Stimulated activated naive CD8-positive, alpha-beta T cell treated with anti-CD3 and anti-CD28 coated beads, Interleukin-15, amount 100 ng/mL, for 72 hours (primary cell): Measurements from ENCODE around the gene DPH3.

Experiments used
- ATAC-seq: fragments of 150-1000 bp; cut with Tn5 transposase; 2 replicates; pipeline ENCODE4 v1.10.0; 2021; ENCODE audit warnings: mild to moderate bottlenecking, moderate library complexity
- DNase-seq, 2 donors: peaks; one replicate each; pipeline ENCODE4 v3.0.0; 2021 to 2022
- H3K27ac Mint-ChIP-seq, 2 donors: one replicate each; pipeline ENCODE4 v1.8.0; 2022; ENCODE audit warnings: mild to moderate bottlenecking in 2 of 2, mixed read lengths in 2 of 2, moderate library complexity in 2 of 2
- H3K27me3 Mint-ChIP-seq: one replicate; pipeline ENCODE4 v1.8.0; 2022; ENCODE audit warnings: mixed read lengths
- H3K4me1 Mint-ChIP-seq: one replicate; pipeline ENCODE4 v1.8.0; 2022; ENCODE audit warnings: mild to moderate bottlenecking, mixed read lengths
- H3K4me3 Mint-ChIP-seq, 2 donors: one replicate each; pipeline ENCODE4 v1.8.0; 2022; ENCODE audit warnings: mild to moderate bottlenecking in 2 of 2, mixed read lengths in 2 of 2, moderate library complexity in 1 of 2
- H3K9me3 Mint-ChIP-seq, 2 donors: one replicate each; pipeline ENCODE4 v1.8.0; 2022; ENCODE audit warnings: mixed read lengths in 2 of 2

Gene DPH3

GRCh38 chr3:16252988-16253387 lies 11.8 kb downstream of the DPH3 start:
- H3K9me3 Mint-ChIP-seq, result no peaks in the 10 kb centered on the region
- H3K4me1 Mint-ChIP-seq, result peaks cover 12% of the 10 kb centered on the region
- H3K27me3 Mint-ChIP-seq, result no peaks in the 10 kb centered on the region
- no peak overlapping the region for H3K27ac Mint-ChIP-seq
- no peak for ATAC-seq
- no peak overlapping the region for H3K4me3 Mint-ChIP-seq
- DNase-seq, result no peak

DNA sequence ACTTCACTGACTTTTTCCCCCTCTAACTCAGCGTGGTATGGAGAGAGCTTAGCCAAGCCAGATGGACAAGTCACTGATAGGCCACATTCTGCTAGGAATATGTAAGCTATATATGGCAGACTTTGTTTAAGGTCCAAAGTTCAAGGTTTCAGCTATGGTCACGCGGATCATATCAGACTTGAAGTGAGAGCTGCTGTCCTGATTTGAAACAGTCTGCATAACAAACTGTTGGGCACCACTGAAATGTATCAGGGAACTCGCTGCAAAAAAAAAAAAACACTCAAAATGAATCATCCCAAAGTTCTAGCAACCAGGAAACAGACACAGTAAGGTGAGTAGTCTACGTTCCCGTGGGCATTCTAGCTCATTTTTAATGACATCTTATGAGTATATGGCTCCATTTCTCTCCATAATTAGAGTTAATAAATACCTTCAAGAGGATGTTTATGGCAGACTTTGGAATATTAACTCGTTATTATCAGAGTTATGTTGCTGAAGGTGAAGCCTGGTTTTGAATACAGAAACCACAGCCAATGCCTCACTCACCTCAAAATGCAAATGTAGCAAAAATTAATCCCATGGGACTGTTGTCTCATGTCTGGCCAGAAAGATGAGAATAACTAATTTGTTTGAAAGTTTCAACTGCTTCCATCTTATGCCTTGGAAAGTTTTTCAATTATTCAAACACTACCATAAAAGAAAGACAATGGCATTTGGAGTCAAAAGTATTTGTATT lies 12.3 kb downstream of the DPH3 start:
- no peaks in the 10 kb centered on the region for H3K9me3 Mint-ChIP-seq
- no peak for ATAC-seq
- H3K27me3 Mint-ChIP-seq, result no peaks in the 10 kb centered on the region
- peaks cover 17% of the 10 kb centered on the region for H3K4me1 Mint-ChIP-seq
- no peak overlapping the region for H3K27ac Mint-ChIP-seq
- DNase-seq, result no peak
- no peak overlapping the region for H3K4me3 Mint-ChIP-seq

- Mint-ChIP-seq H3K4me1 (peaks cover 25% of the 10 kb centered on the region), H3K4me3 (no peak overlapping the region), H3K27me3 (no peaks in the 10 kb centered on the region), H3K9me3 (no peaks in the 10 kb centered on the region), H3K27ac (no peak overlapping the region)
- ATAC-seq, result no peak
- DNase-seq, result no peak
Observed at GRCh38 chr3:16251316-16252085, 13.2 kb downstream of the DPH3 start.

DNA sequence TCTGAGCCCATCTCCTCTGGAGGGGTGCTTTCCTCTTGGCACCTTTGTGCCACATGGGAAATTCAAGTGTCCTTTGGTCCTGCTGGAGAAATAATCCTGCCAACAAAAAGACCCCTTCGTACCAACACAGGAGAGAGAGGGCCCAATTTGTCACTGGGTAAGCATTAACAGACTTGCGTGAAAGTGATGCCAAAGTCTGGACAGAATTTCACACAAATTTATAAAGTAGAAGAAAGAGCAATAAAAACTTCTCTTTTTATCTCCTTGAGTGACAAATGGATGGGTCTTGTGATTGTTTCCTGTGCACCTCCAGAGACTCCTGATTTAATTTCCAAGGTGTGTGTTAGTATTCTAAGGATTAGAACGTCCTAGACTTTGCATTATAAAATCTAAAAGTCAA lies 14.9 kb downstream of the DPH3 start:
- ATAC-seq, result no peak

GRCh38 chr3:16249336-16249735 lies 15.4 kb downstream of the DPH3 start:
- Mint-ChIP-seq H3K27ac (no peak overlapping the region), H3K9me3 (no peaks in the 10 kb centered on the region), H3K4me1 (peaks cover 13% of the 10 kb centered on the region), H3K27me3 (no peaks in the 10 kb centered on the region), H3K4me3 (no peak overlapping the region)
- DNase-seq (no peak), ATAC-seq (no peak)

More for the DNA sequence above, 14.9 kb downstream of the DPH3 start:
- Mint-ChIP-seq H3K9me3 (no peaks in the 10 kb centered on the region), H3K4me1 (peaks cover 18% of the 10 kb centered on the region), H3K27me3 (no peaks in the 10 kb centered on the region), H3K4me3 (no peak overlapping the region), H3K27ac (no peak overlapping the region)
- no peak for DNase-seq

GRCh38 chr3:16248556-16248955 lies 16.2 kb downstream of the DPH3 start:
- H3K9me3 Mint-ChIP-seq, result no peaks in the 10 kb centered on the region
- DNase-seq, result no peak
- no peak overlapping the region for H3K4me3 Mint-ChIP-seq

GRCh38 chr3:16247282-16248061 lies 17.3 kb downstream of the DPH3 start:
- no peak overlapping the region for H3K4me3 Mint-ChIP-seq
- DNase-seq (peak; percentile 74 to 76), ATAC-seq (peak; percentile 89)
- no peaks in the 10 kb centered on the region for H3K27me3 Mint-ChIP-seq
- H3K4me1 Mint-ChIP-seq, result peaks cover 18% of the 10 kb centered on the region
- H3K9me3 Mint-ChIP-seq, result no peaks in the 10 kb centered on the region
- no peak overlapping the region for H3K27ac Mint-ChIP-seq

More at GRCh38 chr3:16248556-16248955, 16.2 kb downstream of the DPH3 start:
- H3K27me3 Mint-ChIP-seq, result no peaks in the 10 kb centered on the region
- no peak overlapping the region for H3K27ac Mint-ChIP-seq
- peaks cover 18% of the 10 kb centered on the region for H3K4me1 Mint-ChIP-seq
- no peak for ATAC-seq

DNA sequence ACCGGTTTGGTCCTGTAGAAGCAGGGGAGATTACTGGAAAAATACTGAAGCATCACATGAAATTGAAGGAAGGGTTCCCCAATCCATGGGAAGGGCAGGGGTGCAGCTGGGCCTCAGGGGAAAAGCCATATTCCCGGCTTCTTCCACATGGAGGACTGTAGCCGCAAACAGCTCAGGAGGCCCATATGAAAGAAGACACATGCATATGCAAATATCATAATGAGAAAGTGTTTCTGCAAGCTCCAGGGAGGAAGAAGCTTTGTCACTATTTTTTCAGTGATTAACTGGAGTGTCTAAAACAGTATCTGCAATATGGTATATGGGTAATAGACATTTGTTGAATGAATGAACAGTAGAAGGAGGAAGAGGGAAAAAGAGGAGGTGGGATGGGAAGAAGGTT lies 19.1 kb downstream of the DPH3 start:
- no peak overlapping the region for H3K4me3 Mint-ChIP-seq
- no peaks in the 10 kb centered on the region for H3K9me3 Mint-ChIP-seq
- no peak overlapping the region for H3K27ac Mint-ChIP-seq
- peaks cover 24% of the 10 kb centered on the region for H3K4me1 Mint-ChIP-seq
- DNase-seq (no peak), ATAC-seq (no peak)
- no peaks in the 10 kb centered on the region for H3K27me3 Mint-ChIP-seq

DNA sequence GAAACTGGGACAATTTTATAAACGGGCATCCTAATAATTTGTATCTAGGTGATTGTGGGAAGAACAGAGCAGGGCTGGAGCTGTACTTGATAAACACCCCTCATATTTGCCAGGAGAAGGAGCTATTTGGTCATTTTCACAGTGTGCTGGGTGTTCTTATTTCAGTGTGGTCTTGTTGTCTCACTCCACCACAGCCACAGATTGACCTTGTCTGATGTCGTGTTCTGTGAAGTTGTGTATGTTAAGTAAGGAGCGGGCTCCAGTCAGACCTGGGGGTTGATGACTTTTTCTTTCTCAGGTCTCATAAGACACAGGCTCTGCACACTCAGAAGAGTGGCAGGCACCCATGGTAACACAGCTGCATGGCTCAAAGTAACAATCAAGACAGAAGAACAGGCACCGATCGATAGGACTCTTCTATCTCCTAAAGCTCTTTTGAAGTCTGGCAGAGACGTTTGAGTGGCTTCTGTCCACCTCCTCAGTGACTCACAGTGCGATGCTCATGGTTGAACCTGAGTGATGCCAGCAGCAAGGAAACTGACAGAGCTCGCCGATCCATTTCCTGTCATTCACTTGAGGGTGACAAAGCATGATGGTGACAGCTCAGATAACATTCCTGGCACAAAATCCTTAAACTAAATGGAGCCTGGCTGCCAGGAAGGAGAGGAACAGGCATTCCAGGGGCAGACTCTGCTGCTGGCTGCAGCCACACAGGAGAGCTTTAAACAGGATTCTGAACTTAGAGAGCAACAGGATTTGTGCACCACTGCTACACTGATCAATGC lies 20.8 kb downstream of the DPH3 start:
- Mint-ChIP-seq H3K4me1 (peaks cover 27% of the 10 kb centered on the region), H3K27me3 (no peaks in the 10 kb centered on the region), H3K27ac (no peak overlapping the region), H3K9me3 (no peaks in the 10 kb centered on the region), H3K4me3 (no peak overlapping the region)
- ATAC-seq (no peak), DNase-seq (no peak)

GRCh38 chr3:16242177-16242576 lies 22.6 kb downstream of the DPH3 start:
- DNase-seq, result no peak
- no peak for ATAC-seq
- Mint-ChIP-seq H3K4me3 (no peak overlapping the region), H3K4me1 (peaks cover 21% of the 10 kb centered on the region), H3K9me3 (no peaks in the 10 kb centered on the region), H3K27ac (no peak overlapping the region), H3K27me3 (no peaks in the 10 kb centered on the region)

DNA sequence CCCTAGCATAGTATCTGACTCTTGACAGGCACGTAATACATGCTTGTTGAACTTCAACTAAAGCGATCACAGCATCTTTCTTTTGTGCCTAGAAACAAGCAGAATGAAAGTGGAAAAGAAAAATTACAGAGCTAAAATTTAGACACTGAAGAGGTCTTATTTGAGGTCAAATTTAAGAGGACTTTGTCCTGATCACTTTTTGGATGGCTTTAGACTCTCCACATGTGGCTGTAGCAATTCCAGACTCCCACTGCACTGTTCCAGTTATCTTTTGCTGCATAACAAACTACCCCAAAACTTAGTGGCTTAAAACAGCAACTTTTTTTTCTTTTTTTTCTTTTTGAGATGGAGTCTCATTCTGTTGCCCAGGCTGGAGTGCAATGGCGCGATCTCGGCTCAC lies 23.5 kb downstream of the DPH3 start:
- Mint-ChIP-seq H3K4me3 (no peak overlapping the region), H3K27me3 (no peaks in the 10 kb centered on the region), H3K27ac (no peak overlapping the region), H3K9me3 (no peaks in the 10 kb centered on the region), H3K4me1 (peaks cover 14% of the 10 kb centered on the region)
- ATAC-seq, result no peak
- DNase-seq, result no peak

- no peaks in the 10 kb centered on the region for H3K27me3 Mint-ChIP-seq
- no peak for ATAC-seq
- no peak overlapping the region for H3K4me3 Mint-ChIP-seq
- no peaks in the 10 kb centered on the region for H3K9me3 Mint-ChIP-seq
- no peak for DNase-seq
- peak overlapping the region in 1 of 2 donors; percentile 8 for H3K27ac Mint-ChIP-seq
- peaks cover 14% of the 10 kb centered on the region for H3K4me1 Mint-ChIP-seq
Observed at GRCh38 chr3:16240229-16241023, 24.3 kb downstream of the DPH3 start.

DNA sequence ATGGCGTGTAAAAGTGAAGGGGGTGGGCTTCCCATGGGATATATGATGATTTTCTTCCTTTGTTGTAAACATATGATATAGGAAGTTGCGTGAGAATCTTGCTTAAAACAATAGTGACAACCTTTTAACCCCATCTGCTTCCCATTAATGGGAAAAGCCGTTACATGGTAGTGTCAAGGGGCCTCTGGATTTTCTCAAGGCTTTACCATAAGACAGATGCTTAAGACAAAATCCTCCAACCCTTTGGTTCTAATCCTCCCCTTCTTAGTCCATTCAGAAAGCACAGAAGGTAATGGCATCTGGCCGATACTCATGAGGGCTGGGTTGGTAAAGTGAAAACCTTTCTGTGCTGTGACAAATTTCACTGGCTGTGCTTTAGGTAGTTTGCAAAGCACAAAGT lies 25.0 kb downstream of the DPH3 start:
- no peak overlapping the region for H3K27ac Mint-ChIP-seq
- no peak overlapping the region for H3K4me3 Mint-ChIP-seq
- DNase-seq, result no peak
- H3K4me1 Mint-ChIP-seq, result peaks cover 14% of the 10 kb centered on the region
- no peaks in the 10 kb centered on the region for H3K9me3 Mint-ChIP-seq
- H3K27me3 Mint-ChIP-seq, result no peaks in the 10 kb centered on the region
- no peak for ATAC-seq

DNA sequence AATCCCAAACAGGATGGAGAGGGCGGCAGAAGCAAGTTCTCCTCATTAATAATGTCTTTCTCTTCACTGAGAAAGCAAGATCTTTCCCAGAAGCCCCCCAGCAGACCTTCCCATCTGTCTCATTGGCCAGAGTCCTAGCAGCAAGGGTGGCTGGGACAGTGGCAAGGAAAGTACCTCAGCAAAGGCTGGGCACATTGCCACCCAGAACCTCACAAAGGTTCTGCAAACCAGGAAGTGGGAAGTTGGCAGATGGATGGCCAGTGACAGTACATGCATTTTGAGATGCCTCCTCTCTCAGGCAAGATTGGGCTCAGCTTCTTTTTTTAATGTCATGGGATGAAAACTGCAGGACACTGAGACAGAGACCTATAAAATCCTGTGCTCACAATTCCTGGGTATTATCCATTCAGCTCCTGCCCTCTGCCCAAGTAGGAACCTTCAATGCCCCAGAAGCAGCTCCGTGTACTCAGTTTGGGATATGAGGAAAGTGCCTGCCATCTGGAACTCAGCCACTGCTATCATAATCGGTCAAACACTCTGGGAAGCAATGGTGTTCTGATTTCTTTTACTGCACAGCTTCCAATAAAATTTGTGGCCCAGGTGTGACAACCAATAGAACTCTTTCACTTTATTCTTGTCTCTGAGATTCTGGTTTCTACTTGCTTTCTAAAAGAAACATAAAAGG lies 25.5 kb downstream of the DPH3 start:
- ATAC-seq (no peak), DNase-seq (no peak)
- Mint-ChIP-seq H3K4me3 (no peak overlapping the region), H3K27me3 (no peaks in the 10 kb centered on the region), H3K4me1 (peaks cover 14% of the 10 kb centered on the region), H3K27ac (peak overlapping the region in 1 of 2 donors; percentile 50), H3K9me3 (no peaks in the 10 kb centered on the region)
